HG03520 (cell line): Measurements from ENCODE around the gene ANKRD63.

Source experiments
- ATAC-seq: cut with Tn5 transposase; IDR thresholded peaks from one replicate; pipeline ENCODE4 v1.9.1; 2021; ENCODE audit warnings: mild to moderate bottlenecking, moderate library complexity; ENCODE audit not compliant: unreplicated experiment

The ANKRD63 gene

DNA sequence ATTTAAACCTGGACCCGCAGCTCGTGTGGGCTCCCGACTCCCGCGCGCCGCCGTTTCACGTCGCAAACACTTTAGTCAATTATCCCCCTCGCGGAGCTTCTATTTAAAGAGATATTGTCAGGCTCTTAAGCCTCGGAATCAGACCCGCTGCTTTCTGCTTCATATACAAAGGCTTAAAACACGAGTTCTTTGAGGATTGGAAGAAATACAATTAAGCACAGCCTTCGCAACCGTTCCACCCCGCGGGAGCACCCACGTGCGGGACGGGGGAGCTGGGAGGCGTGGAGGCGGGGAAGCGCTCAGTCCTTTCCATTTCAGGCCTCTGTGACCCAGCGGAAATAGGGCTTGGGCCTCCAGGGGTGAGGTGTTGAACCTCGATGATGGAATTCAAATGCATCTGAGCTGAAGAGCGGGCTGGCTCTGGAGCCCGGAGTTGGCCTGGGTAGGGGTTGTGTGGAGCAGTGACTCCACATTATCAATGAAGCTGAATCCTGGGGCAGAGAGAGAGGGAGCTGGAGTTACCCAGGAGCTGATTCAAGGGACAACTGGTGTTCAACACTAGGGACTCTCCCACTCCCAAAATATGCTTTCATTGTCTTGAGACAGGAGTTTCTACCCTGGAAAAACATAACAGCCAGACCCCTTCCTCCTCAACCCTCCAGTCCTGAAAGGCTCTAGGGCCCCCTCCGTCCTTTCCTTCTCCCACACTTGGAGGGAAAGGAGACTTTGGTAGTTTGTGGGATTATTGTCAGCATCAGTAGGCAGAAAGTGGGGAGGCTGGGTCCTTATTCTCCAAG, 2.4 kb downstream of the ANKRD63 start:
- ATAC-seq: no peak

GRCh38 chr15:40279437-40280141, 3.3 kb downstream of the ANKRD63 start:
- no peak for ATAC-seq

DNA sequence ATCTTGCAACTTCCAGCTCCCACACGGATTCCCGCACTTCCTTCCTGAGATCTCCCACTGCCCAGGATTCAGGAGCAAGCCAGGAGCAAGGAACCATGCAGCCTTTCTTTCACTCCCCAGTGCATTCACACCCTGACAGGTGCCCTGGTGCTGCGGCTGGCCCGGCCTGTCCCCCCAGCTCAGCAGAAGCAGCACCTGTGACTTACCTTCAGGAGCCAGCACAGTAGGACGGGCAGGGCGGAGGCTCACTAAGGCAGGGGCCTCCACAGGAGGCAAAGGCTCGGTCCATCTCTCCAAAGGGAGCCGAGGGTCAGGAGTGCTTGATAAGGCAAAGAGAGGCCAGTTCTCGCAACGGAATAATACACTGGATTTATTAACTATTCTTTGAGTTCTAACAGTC, 4.8 kb downstream of the ANKRD63 start:
- ATAC-seq: no peak

DNA sequence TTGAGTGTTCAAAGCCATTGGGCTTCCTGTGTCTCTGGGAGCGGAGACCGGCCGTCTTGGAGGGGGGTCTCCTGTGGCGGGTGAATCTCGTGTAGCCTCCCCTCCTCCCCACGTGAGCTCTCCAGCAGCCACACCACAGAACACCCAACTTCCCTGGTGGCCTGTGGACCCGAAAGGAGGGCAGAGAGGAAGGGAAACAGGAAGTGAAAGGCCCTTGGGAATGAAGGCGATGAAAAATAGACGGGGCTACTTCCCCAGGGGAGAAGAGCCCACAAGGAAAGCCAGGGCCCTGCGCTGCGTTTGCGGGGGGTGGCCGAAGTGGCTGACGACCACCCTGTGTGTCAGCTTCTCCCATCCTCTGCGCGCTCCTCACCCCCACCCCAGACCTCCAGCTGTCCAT, 5.4 kb downstream of the ANKRD63 start:
- no peak for ATAC-seq

DNA sequence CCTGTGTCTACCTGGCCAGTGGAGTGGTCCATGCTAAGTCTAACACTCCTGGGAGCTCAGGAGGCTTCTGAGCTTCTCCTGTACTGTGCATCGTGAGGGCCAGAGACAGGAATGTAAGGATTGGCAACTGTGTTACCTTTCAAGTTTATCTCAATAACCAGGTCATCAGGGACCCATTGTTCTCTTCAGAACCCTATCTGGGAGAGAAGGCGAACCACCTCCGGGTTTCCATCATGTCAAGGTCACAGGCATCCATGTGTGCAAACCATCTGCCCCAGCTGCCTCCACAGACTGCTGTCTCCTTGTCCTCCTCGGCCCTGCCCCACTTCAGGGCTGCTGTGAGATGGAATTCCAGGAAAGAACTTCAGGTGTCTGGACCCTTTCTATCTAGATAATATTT, 5.9 kb downstream of the ANKRD63 start:
- ATAC-seq: no peak

DNA sequence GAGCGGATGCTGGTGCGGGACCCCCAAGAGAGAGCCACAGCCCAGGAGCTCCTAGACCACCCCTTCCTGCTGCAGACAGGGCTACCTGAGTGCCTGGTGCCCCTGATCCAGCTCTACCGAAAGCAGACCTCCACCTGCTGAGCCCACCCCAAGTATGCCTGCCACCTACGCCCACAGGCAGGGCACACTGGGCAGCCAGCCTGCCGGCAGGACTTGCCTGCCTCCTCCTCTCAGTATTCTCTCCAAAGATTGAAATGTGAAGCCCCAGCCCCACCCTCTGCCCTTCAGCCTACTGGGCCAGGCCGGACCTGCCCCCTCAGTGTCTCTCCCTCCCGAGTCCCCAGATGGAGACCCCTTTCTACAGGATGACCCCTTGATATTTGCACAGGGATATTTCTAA, 6.9 kb downstream of the ANKRD63 start:
- ATAC-seq: no peak

DNA sequence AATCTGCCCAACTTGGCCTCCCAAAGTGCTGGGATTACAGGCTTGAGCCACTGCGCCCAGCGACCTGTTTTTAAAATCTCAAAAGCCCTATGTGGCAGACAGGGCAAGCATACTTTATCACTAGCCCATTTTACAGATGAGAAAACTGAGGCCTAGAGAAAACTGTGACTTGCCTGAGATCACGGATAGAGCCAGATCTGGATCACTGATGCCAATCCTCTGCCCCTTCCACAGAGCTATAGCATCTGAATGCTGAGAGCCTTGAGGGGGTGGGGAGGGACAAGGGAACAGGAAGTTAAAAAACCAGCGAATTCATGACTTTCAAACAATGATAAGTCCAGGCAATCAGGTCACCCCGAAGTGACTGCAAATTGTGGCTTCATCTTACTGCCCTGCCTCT, 7.3 kb downstream of the ANKRD63 start:
- no peak for ATAC-seq

- no peak for ATAC-seq
These were observed 8.3 kb downstream of the ANKRD63 start for GRCh38 chr15:40274350-40275274.

DNA sequence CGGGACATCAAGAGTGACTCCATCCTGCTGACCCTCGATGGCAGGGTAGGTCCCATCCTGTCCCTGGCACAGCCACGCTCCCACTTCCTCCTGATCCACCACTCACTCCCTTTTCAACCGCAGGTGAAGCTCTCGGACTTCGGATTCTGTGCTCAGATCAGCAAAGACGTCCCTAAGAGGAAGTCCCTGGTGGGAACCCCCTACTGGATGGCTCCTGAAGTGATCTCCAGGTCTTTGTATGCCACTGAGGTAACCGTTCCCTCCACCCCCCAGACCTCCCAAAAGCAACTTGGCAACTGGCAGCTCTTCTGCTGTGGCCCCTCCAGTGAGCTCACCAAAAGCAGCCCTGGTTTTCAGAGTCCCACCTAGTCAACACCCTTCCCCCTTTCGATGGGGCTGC, 9.4 kb downstream of the ANKRD63 start:
- ATAC-seq: no peak

- no peak for ATAC-seq
These were observed 10.3 kb downstream of the ANKRD63 start for GRCh38 chr15:40272485-40273056.

DNA sequence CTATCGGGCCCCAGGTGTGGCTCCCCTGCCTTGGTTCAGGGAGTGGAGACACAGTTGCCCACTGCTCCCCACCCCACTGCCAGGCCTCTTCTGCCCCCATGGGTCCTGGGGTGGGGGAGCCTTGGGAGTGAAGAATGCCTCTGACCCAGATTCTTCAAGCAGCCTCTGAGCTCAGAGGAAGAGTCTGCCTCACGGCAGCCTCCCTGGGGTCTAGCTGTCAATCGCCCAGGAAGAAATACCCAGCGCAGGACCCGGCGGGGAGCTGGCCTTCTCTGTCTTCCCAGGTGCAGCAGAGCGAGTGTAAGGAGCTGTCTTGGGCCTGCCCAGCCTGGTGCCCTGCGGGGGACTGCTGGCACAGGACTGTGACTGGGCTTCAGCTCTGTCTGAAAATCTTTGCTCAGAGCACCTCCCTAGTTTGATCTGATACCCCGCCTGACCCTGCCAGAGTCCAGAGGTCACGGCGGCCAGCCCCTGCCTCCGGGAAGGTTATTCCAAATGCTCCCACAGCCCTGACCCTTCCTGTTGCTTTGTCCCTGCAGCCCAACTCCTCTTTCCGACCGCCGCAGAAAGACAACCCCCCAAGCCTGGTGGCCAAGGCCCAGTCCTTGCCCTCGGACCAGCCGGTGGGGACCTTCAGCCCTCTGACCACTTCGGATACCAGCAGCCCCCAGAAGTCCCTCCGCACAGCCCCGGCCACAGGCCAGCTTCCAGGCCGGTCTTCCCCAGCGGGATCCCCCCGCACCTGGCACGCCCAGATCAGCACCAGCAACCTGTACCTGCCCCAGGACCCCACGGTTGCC, 11.0 kb downstream of the ANKRD63 start:
- ATAC-seq: no peak

- no peak for ATAC-seq
These were observed 12.4 kb downstream of the ANKRD63 start for GRCh38 chr15:40270246-40270995.

GRCh38 chr15:40269604-40270003, 13.3 kb downstream of the ANKRD63 start:
- no peak for ATAC-seq

DNA sequence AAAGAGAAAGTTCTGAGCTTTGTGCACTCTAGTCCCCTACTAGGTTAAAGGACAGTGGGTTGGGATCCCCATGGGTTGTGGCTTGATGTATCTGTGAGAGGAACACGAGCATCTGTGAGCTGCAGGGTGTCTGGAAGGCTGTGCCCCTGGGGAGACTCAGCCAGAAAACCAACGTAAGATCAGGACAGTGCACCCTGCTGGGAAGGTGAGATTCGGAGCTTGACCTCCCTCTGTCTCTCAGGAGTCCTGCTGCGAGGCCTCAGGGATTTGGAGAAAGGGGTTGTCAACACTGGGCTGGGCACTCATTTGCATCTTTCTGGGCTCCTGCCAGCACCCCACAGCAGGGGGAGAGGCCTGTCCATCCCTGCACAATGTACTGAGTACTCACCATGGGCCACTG, 15.2 kb downstream of the ANKRD63 start:
- ATAC-seq: no peak

GRCh38 chr15:40266828-40267304, 16.0 kb downstream of the ANKRD63 start:
- no peak for ATAC-seq

GRCh38 chr15:40265875-40266274, 17.0 kb downstream of the ANKRD63 start:
- no peak for ATAC-seq

- no peak for ATAC-seq
These were observed 17.5 kb downstream of the ANKRD63 start for GRCh38 chr15:40265355-40265754.

DNA sequence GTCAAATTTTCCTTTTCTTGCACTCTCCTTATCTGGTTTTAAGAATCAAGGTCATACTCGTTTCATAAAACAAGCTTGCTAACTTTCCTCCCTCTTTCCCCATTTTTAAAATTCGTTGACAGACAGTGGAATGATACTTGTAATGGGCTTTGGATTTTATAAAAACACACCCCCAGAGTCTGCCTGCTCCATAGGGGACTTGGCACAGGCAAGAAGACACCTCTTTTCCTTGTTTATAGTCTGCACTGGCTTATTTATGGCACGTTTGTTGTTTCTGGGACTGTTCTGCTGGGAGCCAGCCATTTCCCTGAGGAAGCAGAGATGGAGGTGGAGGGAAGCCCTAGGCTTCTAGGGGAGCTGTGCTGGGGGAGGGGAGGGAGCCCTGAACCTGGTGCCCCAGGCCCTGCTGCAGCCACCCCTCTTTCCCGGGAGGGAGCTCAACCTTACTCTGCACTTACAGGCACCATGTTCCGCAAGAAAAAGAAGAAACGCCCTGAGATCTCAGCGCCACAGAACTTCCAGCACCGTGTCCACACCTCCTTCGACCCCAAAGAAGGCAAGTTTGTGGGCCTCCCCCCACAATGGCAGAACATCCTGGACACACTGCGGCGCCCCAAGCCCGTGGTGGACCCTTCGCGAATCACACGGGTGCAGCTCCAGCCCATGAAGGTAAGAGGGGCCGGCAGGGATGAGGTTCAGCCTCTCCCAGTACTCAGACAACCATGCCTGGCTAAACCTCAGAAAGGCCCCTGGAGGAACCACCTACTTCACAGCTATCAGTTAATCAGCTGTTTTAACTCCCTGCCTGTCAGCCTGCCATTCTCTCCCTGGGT, 18.3 kb downstream of the ANKRD63 start:
- no peak for ATAC-seq
